ENCODE measurements around the gene TACC3. TPM values are rescaled to one million over a fixed set of nuclear protein-coding genes. Genes with fewer than 3 reads are reported as not detected.

Gene TACC3
- total RNA-seq, 1 experiment from 2014 or later = 156 TPM

GRCh38 chr4:1747603-1747967 is 26.3 kb downstream of the TACC3 start:
- Histone ChIP-seq H2BK15ac (ENCODE audit: low read depth, low read length) (no peak overlapping the region), H3K27me3 (ENCODE audit: insufficient read depth, low read length) (no peaks in the 10 kb centered on the region), H2BK20ac (ENCODE audit: low read depth, low read length, poor library complexity, severe bottlenecking) (no peak overlapping the region), H3K23me2 (ENCODE audit: insufficient read length, low read depth, low read length, poor library complexity, severe bottlenecking) (no peaks in the 10 kb centered on the region), H3K18ac (ENCODE audit: insufficient read length, low read depth, low read length) (no peak overlapping the region), H3K14ac (ENCODE audit: insufficient read depth, low read length) (no peak overlapping the region), H4K5ac (ENCODE audit: insufficient read length, low read depth, low read length) (no peak overlapping the region), H3K56ac (ENCODE audit: insufficient read length, low read depth, low read length) (no peak overlapping the region), H3K27ac (ENCODE audit: insufficient read length, low read depth, low read length) (no peak overlapping the region), H2AK5ac (ENCODE audit: insufficient read length, low read length) (no peak overlapping the region), H3K79me1 (ENCODE audit: insufficient read depth, low read depth, low read length, poor library complexity, severe bottlenecking) (no peaks in the 10 kb centered on the region), H2BK5ac (ENCODE audit: insufficient read length, low read length) (no peak overlapping the region), H2BK12ac (ENCODE audit: insufficient read length, low read depth, low read length) (no peak overlapping the region), H3K79me2 (ENCODE audit: insufficient read depth, low read length) (no peaks in the 10 kb centered on the region), H3K4me1 (ENCODE audit: insufficient read depth, low read length) (no peaks in the 10 kb centered on the region), H3K23ac (ENCODE audit: insufficient read length, low read depth, low read length) (no peak overlapping the region), H3K9me3 (ENCODE audit: control insufficient read depth, low read depth, low read length) (no peaks in the 10 kb centered on the region), H2AFZ (ENCODE audit: low read length) (no peak overlapping the region), H4K8ac (replicated peaks; ENCODE audit: insufficient read length, low read depth, low read length) (no peak overlapping the region), H3K4ac (ENCODE audit: low read depth, low read length) (no peak overlapping the region), H3T11ph (ENCODE audit: low read length) (no peak overlapping the region), H3K9ac (ENCODE audit: extremely low read depth, insufficient read length, low read length) (no peak overlapping the region), H4K20me1 (ENCODE audit: control insufficient read depth, insufficient read depth, insufficient read length) (no peaks in the 10 kb centered on the region), H4K91ac (ENCODE audit: insufficient read length, low read depth, low read length) (no peak overlapping the region), H2BK120ac (ENCODE audit: low read depth, low read length, poor library complexity, severe bottlenecking) (no peak overlapping the region), H3K4me2 (ENCODE audit: insufficient read depth, insufficient read length, low read length) (no peak overlapping the region)
- WGBS (ENCODE audit: extremely low coverage, insufficient read length, low lambda C conversion rate) = no CpG with 5 or more reads among the region's 16 CpGs
- H3K36me3 Mint-ChIP-seq (ENCODE audit: insufficient read depth in 1 of 3, low read depth in 3 of 3) = peaks cover 6 to 30% (median 20%) of the 10 kb centered on the region in 3 experiments; a peak in 6 of 7 replicates
- H3K4me3 Mint-ChIP-seq = no peak overlapping the region
- H3K27me3 Mint-ChIP-seq (ENCODE audit: low read depth) = no peaks in the 10 kb centered on the region
- TF ChIP-seq CTCF (conservative IDR thresholded peaks at IDR 0.05) = no peak
- no peak for DNase-seq
- peaks cover 0 to 14% of the 10 kb centered on the region in 2 experiments; a peak in 1 of 4 replicates for H3K4me1 Mint-ChIP-seq
- no peak overlapping the region for H3K27ac Mint-ChIP-seq
- H3K9me3 Mint-ChIP-seq = no peaks in the 10 kb centered on the region
